Activated T-cell treated with anti-CD3 and anti-CD28 coated beads for 4 hours (primary cell): ENCODE measurements around the gene MAP6D1.

ENCODE experiments used
- DNase-seq: peaks from one replicate; pipeline ENCODE4 v3.0.0-alpha.2; 2020

The MAP6D1 gene

DNA sequence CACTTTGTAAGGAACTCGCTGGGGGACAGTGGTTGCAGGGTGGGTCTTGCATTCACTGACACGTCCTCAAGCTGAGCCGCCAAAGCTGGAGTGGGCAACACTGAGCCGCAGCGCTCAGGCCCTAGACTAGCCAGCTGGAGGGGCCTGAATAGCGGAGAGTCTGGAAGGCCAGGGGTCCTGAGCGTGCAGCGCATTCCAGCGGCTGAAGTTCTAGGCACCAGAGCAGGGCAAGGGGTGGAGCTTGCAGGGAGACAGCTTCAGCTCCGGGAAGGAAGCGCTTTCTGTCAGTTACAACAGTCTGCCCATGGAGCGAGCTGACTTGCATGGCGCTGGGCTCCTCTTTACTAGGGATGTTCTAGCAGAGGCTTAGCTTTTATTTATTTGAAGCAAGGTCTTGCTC, 2.7 kb downstream of the MAP6D1 start:
- DNase-seq = no peak

DNA sequence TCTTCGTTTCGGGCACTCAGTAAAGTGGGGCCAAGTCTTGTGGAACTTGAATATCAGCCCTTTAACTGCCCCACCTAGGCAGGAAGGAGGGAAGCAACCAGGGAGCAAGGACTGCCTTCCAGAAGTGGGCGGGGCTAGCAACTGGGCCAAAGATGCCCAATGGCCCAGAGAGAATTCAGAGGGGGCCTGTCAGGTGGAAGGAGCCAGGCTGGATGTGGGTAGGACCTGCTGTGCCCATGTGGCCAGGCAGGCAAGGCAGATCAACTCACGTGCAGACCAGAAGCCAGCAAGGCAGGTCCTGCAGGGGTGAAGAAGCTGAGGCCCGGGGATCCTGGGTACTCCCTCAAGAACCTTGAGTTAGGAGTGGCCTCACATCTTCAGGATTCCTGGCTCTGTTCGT, 5.5 kb downstream of the MAP6D1 start:
- DNase-seq = no peak

DNA sequence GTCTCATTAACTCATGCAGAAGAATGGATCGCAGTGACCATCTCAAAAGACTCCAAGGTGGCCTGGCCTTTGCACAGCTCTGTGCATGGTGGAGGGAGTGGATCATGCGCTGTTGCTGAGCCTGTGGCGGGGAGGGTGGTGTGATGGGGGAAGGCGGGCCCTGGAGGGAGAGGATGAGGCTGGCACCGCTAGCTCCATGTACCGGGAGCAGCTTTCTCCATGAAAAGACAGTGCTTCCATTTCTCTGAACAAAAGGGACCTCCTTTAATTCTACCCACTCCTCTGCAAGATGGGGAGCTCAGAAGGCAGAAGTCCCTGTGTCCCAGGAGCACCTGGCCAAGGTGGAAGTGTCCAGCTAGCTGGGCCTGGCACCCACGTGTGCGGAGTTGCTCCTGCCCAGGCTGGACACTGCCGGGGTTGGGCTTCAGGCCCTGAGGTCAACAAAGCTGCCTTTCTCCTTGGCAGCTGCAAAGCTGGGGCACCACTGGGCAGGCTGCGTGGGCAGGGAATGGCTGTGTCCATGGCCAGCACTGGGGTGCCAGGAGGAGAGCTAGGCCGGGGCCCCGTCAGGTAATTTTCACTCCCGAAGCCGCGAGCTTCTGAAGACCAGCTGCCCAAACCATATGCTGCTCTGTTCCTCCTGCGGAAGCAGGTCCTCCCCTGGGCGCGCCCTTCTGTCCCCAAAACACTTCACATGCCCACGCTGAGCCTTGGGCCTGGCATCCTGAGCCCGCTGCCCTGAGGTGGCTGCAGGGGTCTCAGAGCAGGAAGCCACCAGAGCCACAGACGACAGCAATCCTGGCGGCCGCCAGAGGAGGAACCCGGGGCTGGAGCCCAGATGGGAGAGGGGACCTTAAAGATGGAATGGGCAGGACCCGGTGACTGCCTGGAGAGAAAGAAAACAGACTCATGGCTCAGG, 6.4 kb downstream of the MAP6D1 start:
- no peak for DNase-seq

DNA sequence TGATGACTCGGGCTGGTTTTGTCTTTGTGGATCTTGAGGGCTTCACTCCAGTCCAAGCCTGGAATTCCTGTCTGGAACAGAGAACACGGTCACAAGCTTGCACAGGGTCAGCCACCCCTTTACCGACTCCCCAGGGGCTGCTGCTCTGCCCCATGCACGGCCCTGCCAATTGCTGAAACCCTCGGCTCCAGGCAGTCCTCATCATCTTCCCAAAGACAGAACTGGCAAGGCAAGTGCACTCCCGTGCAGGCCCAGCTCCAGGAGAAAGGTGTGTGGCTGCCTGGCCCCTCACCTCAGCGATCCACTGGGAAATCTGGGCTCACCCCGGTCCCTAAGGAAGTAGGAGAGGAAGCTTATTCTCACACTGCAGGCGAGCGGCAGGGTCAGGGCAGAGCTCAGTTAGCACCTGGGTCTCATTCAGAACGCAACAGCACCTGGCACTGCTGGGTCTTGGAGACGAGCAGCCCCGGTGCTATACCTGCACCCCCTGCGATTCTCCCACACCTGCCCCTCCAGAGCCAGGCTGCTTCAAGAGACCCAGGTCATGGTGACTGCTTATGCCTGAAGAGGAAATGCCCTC, 7.2 kb downstream of the MAP6D1 start:
- no peak for DNase-seq

DNA sequence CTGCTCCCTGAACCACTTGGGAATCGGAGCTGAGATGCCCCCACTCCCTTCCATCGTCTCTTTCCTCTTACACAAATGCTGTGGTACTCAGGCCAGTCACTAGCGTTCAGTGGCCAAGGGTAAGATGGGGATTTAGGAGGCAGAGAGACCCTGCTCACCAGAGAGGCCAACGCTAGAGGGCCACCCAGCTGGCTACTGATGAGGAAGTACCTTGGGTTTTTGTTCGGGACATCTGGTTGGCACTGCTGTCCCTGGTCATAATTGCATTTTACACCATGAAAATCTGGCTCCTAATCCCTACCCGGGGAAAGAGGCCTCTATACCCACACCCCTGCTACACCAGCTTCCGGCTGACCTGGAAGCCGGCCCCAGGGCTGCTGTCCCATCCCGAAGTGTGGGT, 7.7 kb downstream of the MAP6D1 start:
- DNase-seq = no peak

DNA sequence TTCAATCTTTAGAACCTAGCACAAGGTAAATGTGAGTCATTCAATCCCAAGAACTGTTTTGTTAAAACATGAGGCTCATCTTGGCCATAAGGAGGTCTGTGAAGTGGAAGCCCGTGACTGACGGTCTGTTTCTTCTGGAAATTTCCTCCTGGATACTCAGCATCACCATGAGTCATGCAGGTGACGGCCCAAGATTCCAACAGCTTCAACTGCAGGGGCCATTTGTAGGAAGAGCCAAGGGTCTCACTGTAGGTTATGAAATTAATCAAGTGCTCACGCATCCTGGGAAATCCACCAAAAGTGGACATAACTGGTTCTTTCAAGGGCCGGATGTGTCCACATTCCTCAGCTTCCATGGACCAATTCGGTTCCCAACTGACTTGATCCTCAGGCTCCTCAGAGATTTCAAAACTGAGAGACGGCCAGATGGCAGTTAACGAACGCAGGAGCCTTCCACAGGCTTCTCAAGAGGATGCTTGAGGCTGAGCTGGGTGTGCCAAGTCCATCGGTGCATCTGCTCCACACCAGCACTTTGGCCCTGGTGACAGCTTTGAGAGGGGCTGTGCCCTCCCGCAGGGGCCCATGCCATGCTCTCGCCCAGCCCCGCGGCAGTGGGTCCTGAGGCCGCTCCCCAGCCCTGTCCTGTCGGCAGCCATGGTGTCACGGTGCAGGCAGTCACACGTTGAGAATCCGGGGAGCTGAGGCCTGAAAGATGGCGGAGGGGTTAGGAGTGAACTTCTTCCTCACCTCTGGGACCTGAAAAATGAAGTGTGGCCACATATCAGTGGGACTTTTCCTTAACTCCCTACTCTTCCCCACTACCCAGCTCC, 8.5 kb downstream of the MAP6D1 start:
- DNase-seq = no peak

DNA sequence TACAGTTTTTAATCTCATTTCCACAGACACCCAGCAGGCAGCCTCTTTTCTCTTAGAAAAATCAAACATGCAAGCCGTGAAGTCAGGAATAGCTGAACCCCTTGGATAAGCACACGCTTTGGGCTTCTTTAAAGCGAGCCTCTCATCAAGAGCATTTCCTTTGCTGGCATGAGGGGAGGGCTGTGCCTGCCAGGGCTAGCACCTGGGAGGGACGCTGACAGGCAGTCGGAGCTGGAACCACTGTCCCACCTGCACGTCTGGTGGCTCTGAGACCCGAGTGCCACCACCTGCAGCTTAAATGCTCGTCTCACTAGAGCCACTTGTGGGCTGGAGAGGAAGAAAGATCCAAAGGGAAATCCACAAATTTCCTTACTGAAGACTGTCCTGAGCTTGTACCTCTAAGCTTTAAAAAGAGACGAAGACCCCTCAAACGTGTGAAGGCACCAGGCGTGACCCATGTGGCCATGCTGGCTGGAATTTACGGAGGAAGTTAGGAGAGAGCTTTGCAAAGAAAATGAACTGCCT, 9.4 kb downstream of the MAP6D1 start:
- DNase-seq = no peak

DNA sequence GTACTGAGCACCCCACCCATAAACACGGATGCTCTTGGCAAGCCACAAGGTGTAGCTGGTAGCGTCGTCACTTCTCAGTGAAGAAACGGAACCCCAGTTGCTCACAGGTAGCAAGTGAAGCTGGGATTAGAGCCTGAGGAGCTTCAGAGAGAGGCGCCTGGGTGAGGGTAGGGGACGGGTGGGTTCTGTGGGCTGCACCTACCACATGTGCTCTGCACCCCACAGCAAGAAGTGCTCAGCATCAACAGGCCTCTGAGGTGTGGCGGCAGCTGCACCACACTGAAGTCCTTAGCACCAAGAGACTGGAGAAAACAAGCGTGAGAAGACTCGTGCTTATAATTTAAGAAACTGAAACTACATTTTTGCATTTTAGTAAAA, 9.8 kb downstream of the MAP6D1 start:
- no peak for DNase-seq

DNA sequence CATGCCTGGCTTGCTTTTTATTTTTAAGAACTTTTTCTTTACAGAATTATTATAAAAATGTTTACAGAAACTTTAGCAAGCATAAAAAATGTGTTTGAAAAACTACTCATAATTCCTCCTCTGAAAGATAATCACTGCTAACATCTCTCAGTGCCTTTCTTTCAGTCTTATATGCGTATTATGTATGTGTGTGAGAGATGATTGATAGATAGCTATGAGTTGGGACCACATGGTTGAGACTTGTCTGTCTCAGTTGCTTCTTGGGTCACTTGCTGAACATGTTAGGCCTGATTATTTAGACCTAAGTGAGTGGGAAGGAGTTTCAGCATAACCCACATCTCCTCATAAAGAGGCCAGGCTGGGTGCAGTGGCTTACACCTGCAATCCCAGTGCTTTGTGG, 11.1 kb downstream of the MAP6D1 start:
- DNase-seq = no peak

DNA sequence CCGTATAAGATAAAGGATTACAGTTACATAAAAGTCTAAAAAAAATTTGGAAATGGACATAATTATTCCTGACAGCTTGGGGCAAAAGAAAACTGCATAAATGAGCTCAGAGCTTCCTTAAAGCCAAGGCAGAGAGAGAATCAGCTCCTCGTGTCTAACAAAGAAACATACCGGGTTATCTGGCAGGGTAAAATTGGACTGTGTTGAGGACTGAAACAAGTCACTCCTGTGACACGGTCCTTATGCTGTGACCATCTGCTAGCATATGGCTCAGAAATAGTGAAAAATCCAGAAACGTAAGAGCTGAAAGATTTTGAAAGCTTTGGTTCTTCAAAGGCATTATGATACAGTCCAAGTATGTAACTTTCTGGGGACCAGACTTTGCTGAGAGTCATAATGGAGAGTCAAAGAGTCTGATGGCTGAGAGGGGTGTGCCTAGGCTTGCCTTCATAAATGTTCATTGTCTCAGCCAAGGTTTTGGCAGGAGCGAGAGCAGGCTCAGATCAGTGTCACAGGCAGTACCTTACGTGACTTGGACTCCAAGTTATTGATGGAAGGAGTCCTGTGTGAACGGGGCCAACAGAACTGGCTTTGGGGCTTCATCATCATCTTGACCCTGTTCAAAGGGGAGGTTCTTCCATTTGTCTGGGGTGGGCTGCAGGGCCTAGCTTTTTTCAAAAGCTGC, 12.5 kb downstream of the MAP6D1 start:
- no peak for DNase-seq

DNA sequence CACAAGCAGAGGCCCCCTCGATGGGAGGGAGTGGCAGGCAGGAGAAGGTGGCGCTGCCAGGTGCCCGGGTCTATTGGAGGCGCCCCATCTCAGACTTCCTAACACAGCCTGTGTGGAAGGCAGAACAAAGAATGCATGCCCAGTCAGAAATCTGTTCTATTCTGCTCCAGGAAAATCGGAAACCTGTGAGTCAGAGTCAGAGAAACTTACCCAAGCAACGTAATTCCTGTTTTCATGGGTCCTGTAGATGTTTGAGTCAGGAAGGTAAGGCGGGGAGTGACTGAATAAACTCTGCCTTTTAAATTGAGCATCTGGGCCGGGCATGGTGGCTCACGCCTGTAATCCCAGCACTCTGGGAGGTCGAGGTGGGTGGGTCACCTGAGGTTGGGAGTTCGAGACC, 13.7 kb downstream of the MAP6D1 start:
- DNase-seq = no peak

DNA sequence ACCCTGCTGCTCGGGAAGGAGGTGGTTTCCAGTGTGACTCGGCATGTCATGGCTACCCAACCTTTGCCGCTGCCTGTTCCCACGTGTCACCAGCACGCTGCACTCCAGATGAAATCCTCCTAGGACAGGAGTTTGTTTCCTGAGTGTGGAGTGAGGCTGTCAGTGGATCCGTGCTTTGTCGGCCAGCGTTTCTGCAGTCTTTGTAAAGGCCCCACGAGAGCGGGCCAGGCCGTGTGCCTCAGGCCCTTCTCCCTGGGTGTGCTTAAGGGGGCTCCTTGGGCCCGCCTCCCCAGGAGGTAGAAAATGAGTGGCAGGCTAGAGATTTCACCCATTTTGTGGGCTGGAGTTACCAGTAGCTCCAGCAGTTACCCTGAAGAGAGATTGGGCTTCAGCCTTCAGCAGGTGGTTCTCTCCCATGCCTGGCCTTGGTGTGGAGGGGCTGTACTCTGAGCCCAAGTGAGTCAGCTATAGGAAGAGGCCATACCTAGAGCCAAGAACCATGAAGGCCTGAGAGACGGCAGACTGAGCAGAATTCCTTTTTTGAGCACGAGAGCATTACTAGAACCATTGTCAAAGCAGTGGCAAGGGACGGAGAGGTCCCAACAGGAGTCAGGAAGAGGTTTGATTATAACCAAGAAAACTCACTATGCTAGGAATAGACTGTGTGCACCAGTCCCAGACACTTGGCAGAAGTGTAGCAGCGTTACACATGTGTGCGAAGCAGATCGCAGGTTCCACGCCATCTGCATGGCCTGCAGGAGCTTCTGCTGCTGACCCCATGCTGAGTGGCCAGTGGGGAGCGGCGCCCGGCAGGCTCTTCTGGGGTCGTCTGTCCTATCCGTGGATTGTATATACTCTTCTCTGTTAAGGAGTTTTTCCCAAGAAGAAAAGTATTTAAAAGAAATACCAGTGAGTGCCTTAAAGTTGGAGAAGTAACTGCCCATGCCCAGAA, 14.5 kb downstream of the MAP6D1 start:
- no peak for DNase-seq

DNA sequence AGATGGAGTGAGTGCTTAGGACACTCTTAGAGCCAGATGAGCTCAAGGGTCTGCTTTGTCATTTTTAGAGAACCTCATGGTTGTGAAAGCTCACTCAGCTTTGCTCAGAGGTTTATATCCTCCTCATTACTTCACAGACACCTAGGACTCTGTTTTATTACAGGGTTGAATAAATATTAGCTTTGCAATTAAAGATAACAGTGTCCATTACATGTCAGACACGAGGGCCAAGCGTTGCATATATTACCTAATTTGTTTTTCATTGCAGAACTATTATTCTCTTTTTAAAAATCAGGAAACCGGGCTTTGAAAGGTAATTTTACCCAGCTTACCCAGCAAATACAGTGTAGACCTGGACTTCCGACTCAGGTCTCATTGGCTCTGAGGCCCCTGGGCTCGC, 16.1 kb downstream of the MAP6D1 start:
- no peak for DNase-seq

DNA sequence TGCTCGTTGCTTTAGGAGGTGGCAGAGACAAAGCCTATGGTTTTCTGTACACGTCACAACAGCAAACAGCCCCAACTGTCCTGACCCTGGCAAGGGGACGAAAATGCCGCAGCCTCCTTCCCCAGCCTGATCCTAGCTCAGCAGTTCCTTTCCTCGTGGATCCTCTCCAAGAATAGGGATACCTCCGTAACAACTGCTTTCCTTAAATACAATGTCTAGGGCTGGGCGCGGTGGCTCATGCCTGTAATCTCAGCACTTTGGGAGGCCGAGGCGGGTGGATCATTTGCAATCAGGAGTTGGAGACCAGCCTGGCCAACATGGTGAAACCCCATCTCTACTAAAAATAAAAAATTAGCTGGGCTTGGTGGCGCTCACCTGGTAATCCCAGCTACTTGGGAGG, 17.0 kb downstream of the MAP6D1 start:
- DNase-seq = no peak

DNA sequence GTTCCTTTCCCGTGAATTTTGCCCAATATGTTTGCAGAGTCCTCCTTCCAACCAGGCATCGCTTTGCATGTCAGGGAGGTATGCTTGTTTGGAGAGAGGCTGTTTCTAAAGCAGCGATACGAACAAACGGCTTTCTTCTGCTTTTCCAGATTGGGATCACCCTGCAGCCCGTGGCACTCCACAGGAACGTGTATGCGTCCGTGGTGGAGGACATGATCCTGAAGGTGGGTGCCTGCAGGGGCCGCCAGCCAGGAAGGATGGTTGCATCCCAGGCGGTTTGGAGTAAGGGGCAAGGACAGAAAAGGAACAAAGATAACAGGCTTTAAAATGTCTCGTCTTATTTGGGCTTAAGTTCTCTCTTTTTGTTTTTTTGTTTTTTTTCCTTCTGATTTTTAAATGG, 17.5 kb downstream of the MAP6D1 start:
- DNase-seq = no peak

DNA sequence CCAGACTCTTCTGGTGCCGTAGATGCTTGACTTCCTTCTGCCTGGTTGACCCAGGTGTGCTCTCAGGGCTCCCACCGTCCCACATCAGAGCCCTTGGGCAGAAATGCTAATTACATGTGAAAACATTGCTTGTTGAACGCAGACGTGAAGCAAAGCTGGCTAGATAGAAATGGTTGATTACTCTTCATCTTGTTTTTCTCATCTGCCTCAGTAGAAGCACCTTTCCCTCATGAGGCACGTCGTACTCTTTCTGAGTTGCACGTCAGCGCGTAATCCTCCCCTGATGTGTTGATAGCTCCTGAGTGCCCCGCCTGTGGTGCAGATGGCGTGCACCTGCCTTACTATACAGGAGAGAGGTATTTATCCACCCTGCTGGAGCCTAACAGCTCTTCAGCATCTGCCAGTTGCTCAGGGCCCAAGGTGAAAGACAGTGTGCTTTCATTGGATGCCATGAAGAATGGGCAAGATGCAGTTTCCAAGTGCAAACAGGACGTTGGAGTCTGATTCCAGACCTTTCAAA, 18.1 kb downstream of the MAP6D1 start:
- no peak for DNase-seq

DNA sequence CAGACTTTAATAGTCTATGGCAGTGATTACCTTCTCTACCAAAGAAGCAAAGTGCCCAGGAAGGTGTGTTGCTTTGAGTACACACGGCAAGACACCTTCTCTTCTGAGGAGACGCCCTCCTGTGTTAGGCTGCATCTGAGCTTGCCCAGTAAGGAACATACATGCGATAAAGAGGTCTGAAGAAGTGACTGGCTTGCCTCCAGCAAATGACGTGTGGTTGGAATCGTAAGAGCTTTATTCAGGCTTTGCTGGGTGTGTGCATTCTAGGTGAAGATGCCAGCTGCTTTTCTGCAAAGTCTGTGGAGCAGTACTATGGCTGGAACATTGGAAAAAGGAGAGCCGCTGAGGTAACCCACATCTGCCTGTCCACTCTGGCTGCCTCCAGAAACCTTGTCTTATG, 22.4 kb downstream of the MAP6D1 start:
- DNase-seq = no peak

DNA sequence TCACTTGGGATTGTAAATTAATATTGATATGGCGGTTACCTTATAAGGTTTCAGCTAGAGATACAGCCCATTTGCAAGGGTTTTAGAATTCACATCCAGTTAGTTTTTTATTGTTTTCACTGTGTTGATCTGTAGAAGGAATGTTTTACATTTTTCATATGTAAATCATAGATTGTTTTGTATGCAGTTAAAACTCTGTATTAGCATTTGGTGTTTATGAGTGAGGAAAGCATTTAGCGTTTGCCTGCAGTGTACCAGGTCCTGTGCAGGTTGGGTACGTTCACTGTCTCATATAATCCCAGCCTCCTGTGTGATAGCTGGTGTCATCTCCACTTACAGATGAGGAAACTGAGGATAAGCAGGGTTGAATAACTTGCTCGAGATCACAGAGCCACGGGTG, 23.8 kb downstream of the MAP6D1 start:
- DNase-seq = no peak

DNA sequence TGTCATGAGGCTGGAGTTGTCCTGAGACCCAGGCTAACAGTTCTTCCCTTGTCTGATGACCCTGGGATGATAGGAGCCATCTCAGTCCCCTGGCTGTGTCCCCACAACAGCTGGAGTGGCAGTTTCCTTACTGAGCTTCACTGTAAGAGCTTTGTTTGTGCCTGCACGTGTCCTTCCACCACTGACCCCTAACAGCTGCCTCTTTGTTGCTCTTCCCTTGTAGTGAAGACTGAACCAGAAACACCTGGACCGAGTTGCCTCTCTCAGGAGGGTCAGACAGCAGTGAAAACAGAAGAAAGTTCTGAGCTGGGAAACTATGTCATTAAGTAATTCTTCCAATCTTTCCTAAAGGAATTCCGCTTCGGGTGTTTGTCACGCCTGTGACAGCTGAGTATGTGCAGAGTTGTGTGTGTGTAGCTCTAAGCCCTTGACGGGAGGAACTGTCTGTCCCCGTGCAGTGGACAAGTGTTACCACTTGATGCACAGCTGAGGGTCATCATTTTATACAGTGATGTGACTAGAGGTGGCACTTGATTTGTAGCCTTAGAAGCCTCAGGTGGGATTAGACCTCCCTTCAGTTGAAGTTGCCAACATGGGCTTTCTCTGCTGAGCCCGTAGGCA, 25.0 kb downstream of the MAP6D1 start:
- DNase-seq = no peak

DNA sequence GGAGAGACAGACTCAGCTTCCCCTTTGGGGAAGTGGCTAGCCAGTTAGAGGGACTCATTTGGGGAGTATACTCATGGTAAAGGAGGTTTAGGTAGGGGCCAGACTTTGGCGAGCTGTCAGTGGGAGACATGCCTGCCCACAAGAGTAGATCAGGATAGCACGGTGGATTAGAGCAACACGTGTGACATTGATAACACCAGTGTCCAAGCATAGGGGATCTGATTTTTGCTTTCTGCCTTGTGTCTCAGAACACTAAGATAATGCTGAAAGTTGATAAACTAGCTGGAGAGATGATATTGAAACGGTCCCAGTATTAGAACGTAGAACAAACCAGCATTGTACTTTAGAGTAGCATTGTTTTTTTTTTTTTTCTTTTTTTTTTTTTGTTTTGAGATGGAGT, 25.9 kb downstream of the MAP6D1 start:
- no peak for DNase-seq

DNA sequence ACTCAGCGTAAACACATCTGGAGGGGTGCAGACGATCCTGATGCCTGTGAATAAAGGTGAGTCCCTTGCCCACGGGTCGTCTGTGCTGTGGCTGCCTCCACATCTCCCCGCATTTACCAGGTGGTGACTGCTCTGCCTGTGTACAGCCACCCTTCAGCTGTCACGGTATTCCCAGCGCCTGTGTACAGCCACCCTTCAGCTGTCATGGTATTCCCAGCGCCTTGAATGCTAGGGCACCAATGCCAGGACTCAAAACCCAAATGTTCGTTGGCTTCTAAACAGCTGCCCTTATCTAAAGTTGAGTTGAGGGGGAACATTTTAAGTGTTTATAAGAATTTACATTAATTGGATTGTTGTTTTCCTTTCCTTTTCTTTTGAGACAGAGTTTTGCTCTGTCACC, 27.4 kb downstream of the MAP6D1 start:
- no peak for DNase-seq
